SK-N-SH treated with all-trans-retinoic acid at 6 μM for 48 hours (cell line): ENCODE measurements around the gene RAP1A.
A peak's percentile ranks its signal among the peaks of the same experiment; 100 is the strongest.
"Not testable (repeated sequence)": the region's sequence is repeated elsewhere in the genome, so short reads cannot be mapped to it uniquely, and the experiment has no call there.

Source experiments
- ATAC-seq: fragments of 200-7000 bp; cut with Tn5 transposase; 3 replicates; pipeline ENCODE4 v1.9.1; 2020; ENCODE audit warnings: mild to moderate bottlenecking, moderate library complexity
- ARNTL ChIP-seq: fragments of 450-650 bp; formaldehyde crosslinking; IDR thresholded peaks from 2 replicates; pipeline ENCODE4 v1.5.0; 2020; ENCODE audit warnings: low read depth, mild to moderate bottlenecking, moderate library complexity, borderline replicate concordance
- BACH2 ChIP-seq: fragments of 250-450 bp; sonication (Bioruptor Pico); IDR thresholded peaks from 2 replicates; pipeline ENCODE4 v1.9.0; 2021; ENCODE audit warnings: mild to moderate bottlenecking, borderline replicate concordance
- ESRRG ChIP-seq: fragments of 250-450 bp; sonication (Bioruptor Pico); IDR thresholded peaks from 2 replicates; pipeline ENCODE4 v1.6.1; 2021; ENCODE audit warnings: mild to moderate bottlenecking
- GLIS3 ChIP-seq: fragments of 250-450 bp; sonication (Bioruptor Pico); IDR thresholded peaks from 2 replicates; pipeline ENCODE4 v1.5.0; 2020; ENCODE audit warnings: mild to moderate bottlenecking, moderate library complexity
- OSR1 ChIP-seq: fragments of 250-450 bp; sonication (Bioruptor Pico); IDR thresholded peaks from 2 replicates; pipeline ENCODE4 v1.8.0; 2022; ENCODE audit warnings: moderate library complexity, mild to moderate bottlenecking, inconsistent platforms
- PATZ1 ChIP-seq: fragments of 250-450 bp; sonication (Bioruptor Pico); IDR thresholded peaks from 2 replicates; pipeline ENCODE4 v1.8.0; 2020; ENCODE audit warnings: mild to moderate bottlenecking, moderate library complexity, borderline replicate concordance
- POU6F1 ChIP-seq: fragments of 250-450 bp; sonication (Bioruptor Pico); IDR thresholded peaks from 2 replicates; pipeline ENCODE4 v1.8.0; 2021; ENCODE audit warnings: low read depth, mild to moderate bottlenecking, moderate library complexity, borderline replicate concordance
- PPARA ChIP-seq: fragments of 250-450 bp; sonication (Bioruptor Pico); IDR thresholded peaks from 2 replicates; pipeline ENCODE4 v1.5.0; 2020; ENCODE audit warnings: mild to moderate bottlenecking, borderline replicate concordance
- RARB ChIP-seq: fragments of 250-450 bp; sonication (Bioruptor Pico); IDR thresholded peaks from 2 replicates; pipeline ENCODE4 v1.8.0; 2021; ENCODE audit warnings: mild to moderate bottlenecking, moderate library complexity
- SNAI2 ChIP-seq: fragments of 250-450 bp; sonication (Bioruptor Pico); IDR thresholded peaks from 2 replicates; pipeline ENCODE4 v1.5.0; 2020; ENCODE audit warnings: mild to moderate bottlenecking, moderate library complexity
- TCF4 ChIP-seq: fragments of 250-450 bp; sonication (Bioruptor Pico); IDR thresholded peaks from 2 replicates; pipeline ENCODE4 v1.8.0; 2021; ENCODE audit warnings: mild to moderate bottlenecking, moderate library complexity, borderline replicate concordance
- TSHZ2 ChIP-seq: fragments of 250-450 bp; sonication (Bioruptor Pico); IDR thresholded peaks from 2 replicates; pipeline ENCODE4 v1.5.0; 2020; ENCODE audit warnings: mild to moderate bottlenecking, moderate library complexity
- ZC3H10 ChIP-seq: fragments of 250-450 bp; sonication (Bioruptor Pico); IDR thresholded peaks from 2 replicates; pipeline ENCODE4 v1.5.1; 2021; ENCODE audit warnings: mild to moderate bottlenecking, moderate library complexity
- ZFP3 ChIP-seq: fragments of 250-450 bp; sonication (Bioruptor Pico); IDR thresholded peaks from 2 replicates; pipeline ENCODE4 v1.5.0; 2020; ENCODE audit warnings: mild to moderate bottlenecking, moderate library complexity
- ZFP30 ChIP-seq: fragments of 450-650 bp; formaldehyde crosslinking; IDR thresholded peaks from 2 replicates; pipeline ENCODE4 v1.5.0; 2022; ENCODE audit warnings: mild to moderate bottlenecking, moderate library complexity
- ZNF565 ChIP-seq: fragments of 450-650 bp; formaldehyde crosslinking; conservative IDR thresholded peaks from 2 replicates; pipeline ENCODE4 v1.5.0; 2020; ENCODE audit warnings: low read depth, mild to moderate bottlenecking, moderate library complexity
- ZNF70 ChIP-seq: fragments of 450-650 bp; formaldehyde crosslinking; IDR thresholded peaks from 2 replicates; pipeline ENCODE4 v1.5.0; 2020; ENCODE audit warnings: mild to moderate bottlenecking, moderate library complexity

Gene RAP1A

GRCh38 chr1:111738133-111738435 is 118.5 kb downstream of the RAP1A start (continued):
- TF ChIP-seq POU6F1 (no peak), ARNTL (CRISPR knock-in tag) (no peak), ZFP30 (no peak)

- TF ChIP-seq TCF4 (CRISPR knock-in tag) (no peak), ZFP3 (CRISPR knock-in tag) (0 out of 2 replicates have a peak, but pooled peaks have one; percentile 11)
- peak; percentile 58 for ATAC-seq
Measured at GRCh38 chr1:111738436-111739193, 119.0 kb downstream of the RAP1A start.

GRCh38 chr1:111739194-111739924 is 119.8 kb downstream of the RAP1A start, which contains the start of gene INKA2:
TSS of gene INKA2 (minus strand) at chr1:111739395. CDS start at chr1:111739242, 153 bp downstream.
- peak; percentile 88 for ATAC-seq
- no peak for TF ChIP-seq ESRRG (CRISPR knock-in tag)

GRCh38 chr1:111739925-111740765 is 120.6 kb downstream of the RAP1A start:
- no peak for TF ChIP-seq ZNF70 (CRISPR knock-in tag)
- no peak for TF ChIP-seq TSHZ2 (CRISPR knock-in tag)
- TF ChIP-seq POU6F1: no peak
- TF ChIP-seq PATZ1 (CRISPR knock-in tag): no peak
- no peak for TF ChIP-seq TCF4 (CRISPR knock-in tag)
- TF ChIP-seq RARB (CRISPR knock-in tag): no peak
- peak; percentile 78 for ATAC-seq

- not testable (repeated sequence) for ATAC-seq
Measured at GRCh38 chr1:111742292-111742691, 122.7 kb downstream of the RAP1A start.

GRCh38 chr1:111742938-111743549 is 123.5 kb downstream of the RAP1A start:
- no peak for ATAC-seq
- TF ChIP-seq ZNF565 (CRISPR knock-in tag) (no peak), ZC3H10 (CRISPR knock-in tag) (no peak), GLIS3 (CRISPR knock-in tag) (no peak), PATZ1 (CRISPR knock-in tag) (no peak), SNAI2 (CRISPR knock-in tag) (no peak), ARNTL (CRISPR knock-in tag) (no peak), BACH2 (no peak), PPARA (CRISPR knock-in tag) (no peak), OSR1 (CRISPR knock-in tag) (no peak), POU6F1 (no peak)
